NCI-H345 (cell line): Measurements from ENCODE around the gene ATG16L1.
"Not testable (repeated sequence)": the region's sequence is repeated elsewhere in the genome, so short reads cannot be mapped to it uniquely, and the experiment has no call there.

Experiments
- DNase-seq: peaks from one replicate; lab custom pipeline; 2025; lab: John Stamatoyannopoulos, UW

The ATG16L1 gene

GRCh38 chr2:233332125-233332524 lies 80.7 kb downstream of the ATG16L1 start:
- no peak for DNase-seq

- no peak for DNase-seq
Measured at GRCh38 chr2:233334915-233335314, 83.4 kb downstream of the ATG16L1 start.

DNA sequence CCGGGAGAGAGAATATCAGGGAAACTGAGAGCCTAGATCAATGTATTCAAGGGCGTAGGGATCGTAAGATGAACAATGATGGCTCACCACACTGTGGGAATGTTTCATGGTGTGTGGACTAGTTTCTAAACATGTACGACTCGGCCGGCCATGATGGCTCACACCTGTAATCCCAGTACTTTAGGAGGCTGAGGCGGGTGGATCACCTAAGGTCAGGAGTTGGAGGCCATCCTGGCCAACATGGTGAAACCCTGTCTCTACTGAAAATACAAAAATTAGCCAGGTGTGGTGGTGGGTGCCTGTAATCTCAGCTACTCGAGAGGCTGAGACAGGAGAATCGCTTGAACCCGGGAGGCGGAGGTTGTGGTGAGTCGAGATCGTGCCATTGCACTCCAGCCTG lies 84.6 kb downstream of the ATG16L1 start:
- not testable (repeated sequence) for DNase-seq

DNA sequence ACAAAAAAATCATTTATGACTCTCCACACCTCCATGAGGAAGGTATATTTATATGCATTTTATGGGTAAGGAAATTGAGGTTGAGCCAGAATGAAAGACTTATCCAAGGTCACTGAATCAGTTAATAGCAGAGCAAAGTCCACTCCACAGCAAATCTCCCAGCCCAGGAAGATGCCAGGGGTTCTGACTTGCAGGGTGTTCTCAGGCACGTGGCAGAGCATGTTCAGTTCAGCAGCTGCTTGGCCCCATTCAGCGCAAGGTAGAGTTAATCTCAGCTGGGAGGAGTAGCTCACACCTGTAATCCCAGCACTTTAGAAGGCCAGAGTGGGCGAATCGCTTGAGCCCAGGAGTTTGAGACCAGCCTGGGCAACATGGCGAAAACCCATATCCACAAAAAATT lies 85.1 kb downstream of the ATG16L1 start:
- no peak for DNase-seq

GRCh38 chr2:233338046-233338445 lies 86.6 kb downstream of the ATG16L1 start:
- DNase-seq: no peak

DNA sequence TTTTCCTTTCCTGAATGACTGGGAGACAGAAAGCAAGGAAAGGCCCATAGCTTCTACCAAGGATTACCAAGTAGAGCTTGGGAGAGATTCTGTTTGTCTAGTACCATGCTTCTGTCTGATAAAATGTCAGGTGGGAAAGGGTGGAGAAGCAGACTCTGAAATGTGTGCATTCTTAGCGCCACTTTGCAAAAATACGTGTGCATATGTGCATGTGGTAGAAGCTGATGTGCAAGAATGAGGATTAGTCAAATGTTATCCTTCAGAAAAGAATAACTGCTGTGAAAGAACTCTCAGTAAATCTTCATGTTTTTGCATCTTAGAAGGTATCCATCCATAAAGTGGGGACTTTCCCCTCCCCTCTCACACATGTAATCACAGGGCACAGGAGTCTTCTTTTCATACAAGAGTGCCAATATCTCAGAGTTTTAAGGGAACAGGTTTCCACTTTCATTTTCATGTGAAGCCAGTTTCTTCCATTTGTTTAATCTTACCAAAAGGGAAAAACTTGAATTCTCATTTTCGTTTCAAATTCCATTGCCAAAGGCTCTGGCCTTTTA lies 87.4 kb downstream of the ATG16L1 start:
- no peak for DNase-seq

GRCh38 chr2:233339427-233339826 lies 88.0 kb downstream of the ATG16L1 start:
- DNase-seq: no peak

DNA sequence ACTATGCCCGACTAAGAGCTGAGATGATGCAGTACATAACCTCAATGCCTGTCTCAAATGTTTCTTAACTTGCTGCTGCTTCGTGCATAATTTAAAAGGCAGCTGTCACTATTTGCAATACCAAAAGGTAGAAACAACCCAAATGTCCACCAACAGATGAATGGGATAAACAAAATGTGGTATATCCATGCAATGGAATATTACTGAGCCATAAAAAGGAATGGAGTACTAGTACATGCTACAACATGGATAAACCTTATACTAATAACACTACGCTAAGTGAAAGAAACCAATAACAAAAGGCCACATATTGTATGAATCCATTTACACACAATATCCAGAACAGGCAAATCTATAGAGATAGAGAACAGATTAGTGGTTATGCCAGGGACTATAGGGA lies 89.8 kb downstream of the ATG16L1 start:
- no peak for DNase-seq

DNA sequence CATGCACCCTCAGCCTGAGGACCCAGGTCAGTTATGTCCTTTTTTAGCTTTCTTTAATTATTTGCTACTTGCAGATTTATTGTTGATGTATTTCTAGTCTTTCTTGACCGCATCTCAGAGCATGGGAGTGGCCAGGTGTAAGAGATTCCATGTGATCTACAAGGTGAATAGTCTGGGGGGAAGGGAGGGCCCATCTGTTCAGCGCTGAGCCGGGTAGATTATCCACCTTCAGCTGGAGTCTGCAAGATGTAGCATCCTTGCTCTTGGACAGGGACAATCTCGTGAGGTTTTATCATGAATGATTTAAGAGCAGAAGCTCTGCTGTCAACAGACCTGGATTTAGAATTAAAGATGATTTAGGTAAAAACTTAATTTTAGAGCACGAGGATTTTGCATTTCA lies 90.8 kb downstream of the ATG16L1 start:
- no peak for DNase-seq

DNA sequence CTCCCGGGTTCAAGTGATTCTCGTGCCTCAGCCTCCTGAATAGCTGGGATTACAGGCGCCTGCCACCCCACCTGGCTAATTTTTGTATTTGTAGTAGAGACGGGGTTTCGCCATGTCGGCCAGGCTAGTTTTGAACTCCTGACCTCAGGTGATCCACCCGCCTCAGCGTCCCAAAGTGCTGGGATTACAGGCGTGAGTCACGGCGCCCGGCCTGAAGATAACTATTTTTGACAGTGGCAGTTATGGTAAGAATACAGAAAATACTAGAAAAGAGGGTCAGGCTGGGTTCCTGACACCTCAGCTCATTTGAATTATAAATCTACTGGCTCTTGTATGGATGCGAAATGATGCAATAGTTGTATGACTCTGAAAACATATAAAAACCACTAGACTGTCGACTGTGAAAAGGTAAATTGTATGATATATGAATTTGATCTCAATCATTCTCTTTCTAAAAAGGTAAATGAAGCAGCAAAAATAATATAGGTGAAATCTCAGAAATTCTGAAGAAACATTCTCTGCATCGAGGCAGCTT lies 91.8 kb downstream of the ATG16L1 start:
- DNase-seq: no peak
